GM18511 (cell line): ENCODE measurements around the gene GORASP2.
"Not testable (repeated sequence)": the region's sequence is repeated elsewhere in the genome, so short reads cannot be mapped to it uniquely, and the experiment has no call there.

Experiments
- ATAC-seq: cut with Tn5 transposase; IDR thresholded peaks from one replicate; pipeline ENCODE4 v1.9.1; 2021; ENCODE audit warnings: mild to moderate bottlenecking, moderate library complexity; ENCODE audit not compliant: unreplicated experiment

GORASP2 gene

DNA sequence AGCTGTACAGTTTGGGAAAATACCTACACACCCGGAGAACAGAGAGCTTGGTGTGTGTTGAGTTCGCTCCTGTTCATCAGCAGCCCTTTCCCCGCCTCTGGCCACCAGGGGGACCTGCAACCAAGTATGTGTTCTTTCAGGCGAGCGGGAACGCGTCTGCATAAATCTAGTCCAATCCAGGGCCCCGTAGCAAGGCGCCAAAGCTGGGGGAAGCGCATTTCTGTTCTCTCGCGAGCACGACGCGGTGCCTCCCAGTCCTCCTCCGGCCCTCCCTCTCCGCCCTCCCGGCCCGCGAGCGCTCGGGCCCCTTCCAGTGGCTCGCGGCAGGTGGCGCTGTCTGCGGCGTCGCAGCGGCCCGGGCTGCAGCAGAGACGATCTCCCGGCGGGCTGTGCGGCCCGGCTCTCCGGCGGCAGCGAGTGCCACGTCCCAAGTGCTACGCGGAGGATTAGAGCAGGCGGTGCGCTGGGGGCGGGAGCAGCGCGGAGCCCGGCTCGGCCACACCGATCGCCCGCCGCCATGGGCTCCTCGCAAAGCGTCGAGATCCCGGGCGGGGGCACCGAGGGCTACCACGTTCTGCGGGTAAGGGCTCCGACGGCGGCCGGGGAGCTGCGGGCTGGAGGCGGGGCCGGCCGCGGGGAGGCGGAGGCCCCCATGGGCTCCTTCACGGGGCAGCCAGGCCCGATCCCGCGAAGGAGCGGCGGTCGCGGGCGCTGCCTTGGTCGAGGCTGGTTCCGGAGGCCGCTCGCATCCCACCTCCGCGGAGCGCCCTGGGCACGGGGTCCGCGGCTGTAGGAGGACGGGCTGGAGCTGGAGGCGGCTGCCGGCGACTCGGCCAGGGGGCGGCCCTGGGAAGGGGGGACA, at the start of gene GORASP2:
GORASP2 (plus strand) TSS at position 430 of the 862 bp plus-strand sequence; CDS start at position 518, 88 bp downstream.
- ATAC-seq, result peak; percentile 95

DNA sequence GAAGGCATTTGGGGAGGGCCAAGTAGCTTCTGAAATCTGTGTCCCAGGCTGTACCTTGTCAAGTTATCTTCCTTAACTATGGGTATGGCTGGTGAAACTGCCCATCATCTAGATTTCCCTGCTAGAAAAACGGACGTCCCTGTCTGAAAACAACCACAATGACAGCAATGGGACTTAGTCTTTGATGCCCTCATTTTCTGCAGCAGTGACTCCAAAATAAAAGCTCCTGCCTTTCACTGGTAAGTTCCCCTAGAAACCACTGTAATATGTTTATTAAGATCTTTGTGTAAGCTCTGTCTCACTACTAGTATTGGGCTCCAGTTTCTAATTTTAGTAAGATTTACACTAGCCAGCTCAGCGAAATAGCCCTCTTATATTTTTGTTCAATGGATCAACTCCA, 47.2 kb upstream of the GORASP2 start:
- no peak for ATAC-seq

DNA sequence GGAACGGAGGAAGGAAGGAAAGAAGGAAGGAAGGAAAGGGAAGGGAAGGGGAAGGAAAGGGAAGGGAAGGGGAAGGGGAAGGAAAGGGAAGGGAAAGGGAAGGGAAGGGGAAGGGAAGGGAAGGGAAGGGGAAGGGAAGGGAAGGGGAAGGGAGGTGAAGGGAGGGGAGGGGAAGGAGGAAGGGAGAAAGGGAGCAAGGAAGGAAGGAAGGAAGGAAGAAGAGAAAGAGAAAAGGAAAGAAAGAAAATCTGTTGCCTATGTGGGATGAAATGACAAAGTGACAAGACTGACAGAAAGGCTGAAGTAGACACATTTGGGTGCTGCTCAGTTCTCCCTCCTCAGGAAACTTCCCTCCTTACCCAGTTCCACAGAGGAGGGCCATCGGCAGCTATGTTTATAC, 46.3 kb upstream of the GORASP2 start:
- ATAC-seq, result no peak

DNA sequence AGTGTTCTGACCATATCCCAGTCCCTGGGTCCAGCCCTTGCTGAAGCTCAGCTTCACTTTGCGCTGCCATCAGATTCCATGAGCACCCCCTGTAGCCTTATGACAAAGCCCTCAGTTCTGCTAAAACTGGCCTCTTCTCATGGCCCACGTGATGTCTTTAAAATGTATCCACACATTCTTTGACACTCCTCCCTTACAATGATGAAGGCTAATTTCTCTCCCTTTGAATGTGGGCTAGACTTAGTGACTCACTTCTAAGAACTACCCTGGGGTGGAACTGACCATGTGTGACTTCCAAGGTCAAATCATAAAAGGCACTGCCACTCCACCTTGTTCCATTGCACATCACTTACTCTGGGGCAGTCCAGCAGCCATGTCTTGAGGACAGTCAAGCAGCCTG, 45.4 kb upstream of the GORASP2 start:
- no peak for ATAC-seq

DNA sequence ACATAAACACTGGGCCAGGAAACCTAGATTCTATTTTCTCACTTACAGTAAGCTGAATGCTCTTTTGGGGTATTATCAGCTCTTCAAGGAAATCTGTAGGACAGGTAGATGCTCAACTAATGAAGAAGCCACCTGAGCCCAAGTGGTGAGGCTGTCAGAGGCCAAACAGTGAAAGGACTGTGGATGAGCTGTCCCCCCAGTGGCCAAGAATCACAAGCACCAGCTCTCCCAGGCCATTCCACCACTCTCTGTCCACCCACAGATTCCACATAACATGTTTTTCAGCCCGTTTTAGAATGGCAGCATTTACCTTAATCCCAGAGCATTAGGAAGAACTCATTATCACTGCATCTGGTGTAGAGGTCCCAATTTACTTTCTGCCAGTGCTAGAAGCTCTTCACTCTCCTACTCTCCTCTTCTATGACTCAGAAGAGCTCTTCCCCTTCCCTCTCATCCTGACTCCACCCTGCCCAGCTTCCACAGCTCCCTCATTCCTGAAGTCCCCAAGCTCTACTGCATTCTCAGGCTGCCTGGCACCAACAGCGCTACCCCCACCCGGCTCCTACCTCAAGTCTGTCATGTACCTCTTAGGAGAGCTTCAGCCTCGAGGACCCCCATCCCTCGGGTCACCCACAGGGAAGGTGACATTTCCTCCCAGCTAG, 43.8 kb upstream of the GORASP2 start:
- no peak for ATAC-seq

DNA sequence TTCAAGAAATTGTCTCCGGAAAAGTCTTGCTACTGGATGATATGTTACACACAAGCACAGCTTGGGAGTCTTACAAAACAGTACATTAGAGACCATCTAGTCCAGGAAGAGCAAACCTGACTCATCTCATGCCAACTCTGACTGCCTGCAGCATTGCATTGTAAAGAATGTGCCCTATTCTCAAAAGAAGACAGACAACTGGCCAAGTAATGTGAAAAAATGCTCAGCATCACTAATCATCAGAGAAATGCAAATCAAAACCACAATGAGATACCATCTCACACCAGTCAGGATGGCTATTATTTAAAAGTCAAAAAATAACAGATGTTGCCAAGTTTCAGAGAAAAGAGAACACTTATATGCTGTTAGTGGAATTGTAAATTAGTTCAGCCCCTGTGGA, 42.7 kb upstream of the GORASP2 start:
- ATAC-seq, result no peak

DNA sequence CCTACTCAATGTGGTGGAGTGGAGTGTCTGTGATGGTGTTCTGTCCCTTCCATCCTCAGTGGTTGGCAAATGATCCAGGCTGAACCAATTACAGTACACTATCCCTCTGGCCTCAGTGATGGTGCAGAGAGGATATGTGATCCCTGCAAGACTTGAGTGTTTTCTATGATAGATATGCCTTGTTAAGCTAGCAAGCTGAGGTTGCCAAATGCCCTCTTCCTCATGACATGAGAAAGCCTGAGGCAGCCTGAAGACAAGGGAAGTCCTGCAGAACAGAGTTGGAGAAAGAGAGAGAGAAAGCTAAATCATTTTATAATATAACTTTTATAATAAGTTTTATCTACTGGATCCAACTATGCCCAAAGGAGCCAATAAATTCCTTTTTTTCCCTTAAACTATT, 41.6 kb upstream of the GORASP2 start:
- no peak for ATAC-seq

DNA sequence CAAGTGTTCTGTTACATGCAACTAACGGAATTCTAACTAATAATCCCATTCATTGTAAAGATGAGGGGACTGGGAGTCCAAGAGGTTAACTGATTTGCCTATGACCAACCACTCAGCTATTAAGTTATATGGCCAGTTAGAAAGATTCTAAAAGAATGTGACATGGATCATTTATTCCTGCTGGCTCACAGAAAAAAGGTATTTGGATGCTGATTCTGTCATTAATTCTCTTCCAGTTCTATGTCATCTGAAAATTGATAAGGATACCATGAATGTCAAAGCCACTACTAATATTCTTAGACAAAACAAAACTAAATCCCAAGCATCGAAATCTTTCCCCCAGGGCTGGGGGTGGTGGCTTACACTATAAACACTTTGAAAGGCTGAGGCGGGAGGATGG, 41.2 kb upstream of the GORASP2 start:
- no peak for ATAC-seq

DNA sequence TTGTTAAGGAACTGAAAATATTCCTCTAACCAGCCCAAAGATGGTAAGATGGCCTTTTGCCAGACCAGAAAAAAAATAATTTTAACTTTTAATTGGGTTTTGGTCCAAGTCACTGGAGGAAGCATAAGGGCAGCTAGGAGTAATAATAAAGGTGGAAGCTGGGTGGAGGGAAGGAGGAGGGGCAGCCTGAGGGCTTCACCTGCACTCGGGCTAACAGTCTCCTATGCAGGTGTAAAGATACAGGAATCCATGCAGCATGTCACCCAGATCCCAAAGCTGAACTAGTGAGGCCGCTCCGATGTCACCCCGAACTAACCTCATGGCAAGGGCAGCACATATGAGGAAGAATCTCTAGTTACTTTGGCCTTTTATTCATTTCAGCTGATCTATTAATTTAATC, 37.2 kb upstream of the GORASP2 start:
- no peak for ATAC-seq

DNA sequence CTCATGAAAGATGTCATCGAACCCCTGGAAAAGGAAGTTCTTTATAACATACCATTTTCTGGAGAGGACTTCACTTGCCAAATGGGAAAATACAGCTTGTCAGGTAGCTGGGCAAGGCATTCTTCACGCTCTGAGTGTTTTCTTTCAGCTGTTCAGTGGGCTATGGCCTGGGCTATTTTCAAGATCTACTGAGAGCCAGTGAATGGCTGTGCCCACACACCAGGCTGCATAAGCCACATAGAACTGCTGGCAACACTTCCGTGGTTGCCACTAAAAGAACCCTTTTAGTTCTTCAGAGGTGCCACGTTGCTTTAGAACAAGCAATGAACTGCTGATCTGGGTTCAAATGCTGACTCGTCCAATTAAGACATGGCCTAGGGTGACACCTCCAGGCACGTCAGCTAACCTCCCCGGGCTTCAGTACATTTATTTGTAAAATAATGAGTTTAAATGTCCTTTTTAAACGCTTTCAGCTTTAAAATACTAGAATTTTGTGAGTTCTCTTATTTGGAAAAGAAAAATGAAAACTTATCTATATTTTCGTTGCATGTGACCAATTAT, 36.6 kb upstream of the GORASP2 start:
- ATAC-seq, result no peak

DNA sequence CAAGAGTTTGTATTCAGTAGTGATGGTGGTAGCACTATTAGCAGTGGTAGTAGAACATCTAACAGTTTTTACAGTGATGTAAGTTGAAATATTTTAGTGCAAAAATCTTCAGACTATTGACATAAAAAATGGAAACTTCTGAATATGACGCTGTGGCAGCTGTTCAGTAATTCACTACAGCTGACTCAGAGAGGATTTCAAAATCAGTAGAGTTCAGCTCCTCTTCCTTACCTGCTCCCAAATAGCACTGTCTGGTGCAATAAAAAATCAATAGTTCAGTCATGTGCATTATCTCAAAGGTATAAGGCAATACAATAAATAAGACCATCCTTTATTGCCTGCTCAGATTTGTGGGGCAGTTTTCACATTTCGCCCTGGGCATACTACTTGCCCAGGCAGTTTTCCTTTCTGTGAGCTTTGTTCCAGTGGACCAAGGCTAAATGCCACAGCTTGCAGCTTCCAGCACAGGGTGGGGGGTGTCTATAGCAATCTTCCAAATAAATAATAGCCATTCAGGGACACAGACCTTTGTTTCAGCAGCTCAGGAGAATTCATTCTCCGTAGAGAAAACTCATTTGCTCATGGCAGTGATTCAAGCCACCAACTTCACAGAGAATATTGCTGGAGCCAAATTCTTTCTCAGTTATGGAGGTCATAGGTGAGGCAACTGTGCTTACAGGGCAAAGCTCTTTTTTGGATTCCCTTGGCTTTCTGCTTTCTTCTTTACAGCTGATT, 33.9 kb upstream of the GORASP2 start:
- no peak for ATAC-seq

DNA sequence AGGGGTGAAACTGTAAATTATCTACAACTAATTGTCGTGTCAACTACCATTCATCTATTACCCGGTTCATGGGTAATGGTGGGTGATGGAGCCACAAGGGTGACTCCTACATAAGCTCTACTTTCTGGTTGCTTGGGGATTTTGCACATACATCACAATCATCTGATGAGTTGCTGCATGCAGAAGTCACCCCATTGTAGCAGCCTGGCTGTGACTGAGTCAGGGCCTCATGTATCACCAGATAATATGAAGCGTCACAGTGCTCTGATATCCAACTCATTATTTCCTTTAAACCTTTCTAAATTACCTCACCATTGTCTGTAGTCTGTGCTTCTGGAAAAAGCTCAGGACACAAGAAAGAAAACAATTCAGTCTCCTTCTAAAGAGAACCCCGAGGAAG, 32.4 kb upstream of the GORASP2 start:
- ATAC-seq, result no peak

DNA sequence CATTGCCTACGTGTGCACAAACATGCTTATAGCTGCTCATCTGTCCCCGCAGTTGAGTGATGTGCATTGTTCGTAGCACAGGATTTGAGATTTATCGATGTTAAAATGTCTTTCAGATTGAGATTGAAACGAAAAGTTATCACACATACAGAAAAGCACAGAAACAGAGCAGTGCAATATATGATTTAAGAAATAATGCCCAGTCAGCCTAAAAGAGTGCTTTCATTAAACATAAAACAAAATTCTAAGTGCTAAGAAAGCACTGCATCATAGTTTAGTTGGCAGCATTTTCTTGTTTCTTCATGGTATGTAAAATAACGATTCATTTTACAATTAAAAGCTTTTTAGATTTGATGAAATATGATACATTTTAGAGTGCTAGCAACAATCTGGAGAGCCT, 31.9 kb upstream of the GORASP2 start:
- ATAC-seq, result no peak

DNA sequence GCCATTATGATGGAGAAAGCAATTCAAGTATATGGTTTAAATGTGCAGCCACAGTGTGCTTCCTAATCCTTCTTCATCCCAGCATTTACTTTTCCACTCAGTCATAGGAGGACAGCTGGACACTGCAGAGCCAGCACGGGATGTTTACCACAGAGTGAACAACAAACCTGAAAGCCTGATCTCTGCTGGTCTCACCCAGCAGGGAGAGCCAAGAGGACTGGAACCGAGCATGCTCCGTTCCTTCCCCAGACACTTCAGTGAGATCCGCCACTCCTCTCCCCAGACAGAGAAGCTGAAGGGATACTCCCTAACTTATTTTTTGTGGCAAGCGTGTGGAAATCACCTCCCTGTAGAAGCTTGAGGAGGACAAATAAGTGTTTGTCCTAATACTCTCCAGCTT, 23.2 kb upstream of the GORASP2 start:
- ATAC-seq, result no peak

DNA sequence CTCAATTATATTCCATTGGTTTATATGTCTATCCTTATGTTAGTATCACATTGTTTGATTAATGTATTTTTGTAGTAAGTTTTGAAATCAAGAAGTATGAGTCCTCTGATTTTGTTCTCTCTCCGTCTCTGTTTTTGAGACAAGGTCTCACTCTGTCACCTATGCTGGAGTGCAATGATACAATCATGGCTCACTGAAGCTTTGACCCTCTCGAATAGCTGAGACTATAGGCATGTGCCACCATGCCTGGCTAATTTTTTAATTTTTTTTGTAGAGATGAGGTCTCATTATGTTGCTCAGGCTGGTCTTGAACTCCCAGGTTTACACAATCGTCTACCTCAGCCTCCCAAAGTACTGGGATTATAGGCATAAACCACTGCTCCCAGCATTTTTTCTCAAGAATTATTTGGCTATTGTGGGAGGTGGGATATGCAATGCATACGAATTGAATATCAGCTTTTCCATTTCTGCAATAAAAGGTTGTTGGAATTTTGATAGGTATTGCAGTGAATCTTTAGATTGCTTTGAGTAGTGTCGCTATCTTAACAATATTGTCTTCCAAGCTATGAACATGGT, 17.7 kb upstream of the GORASP2 start:
- no peak for ATAC-seq

DNA sequence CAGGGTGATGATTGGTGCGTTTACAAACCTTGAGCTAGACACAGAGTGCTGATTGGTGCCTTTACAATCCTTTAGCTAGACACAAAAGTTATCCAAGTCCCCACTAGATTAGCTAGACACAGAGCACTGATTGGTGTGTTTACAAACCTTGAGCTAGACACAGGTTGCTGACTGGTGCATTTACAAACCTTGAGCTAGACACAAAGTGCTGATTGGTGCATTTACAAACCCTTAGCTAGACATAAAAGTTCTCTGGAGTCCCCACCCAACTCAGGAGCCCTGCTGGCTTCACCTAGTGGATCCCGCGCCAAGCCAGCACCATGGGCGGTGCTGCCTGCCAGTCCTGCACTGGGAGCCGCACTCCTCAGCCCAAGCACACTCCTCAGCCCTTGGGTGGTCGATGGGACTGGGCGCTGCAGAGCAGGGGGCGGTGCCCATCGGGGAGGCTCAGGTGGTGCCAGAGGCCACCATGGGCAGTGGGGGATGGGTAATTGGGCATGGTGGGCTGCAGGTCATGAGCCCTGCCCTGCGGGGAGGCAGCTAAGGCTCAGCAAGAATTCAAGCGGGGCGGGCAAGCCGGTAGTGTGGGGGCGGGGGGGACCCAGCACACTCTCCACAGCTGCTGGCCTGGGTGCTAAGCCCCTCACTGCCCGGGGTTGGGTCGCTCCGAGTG, 13.9 kb upstream of the GORASP2 start:
- ATAC-seq, result not testable (repeated sequence)

DNA sequence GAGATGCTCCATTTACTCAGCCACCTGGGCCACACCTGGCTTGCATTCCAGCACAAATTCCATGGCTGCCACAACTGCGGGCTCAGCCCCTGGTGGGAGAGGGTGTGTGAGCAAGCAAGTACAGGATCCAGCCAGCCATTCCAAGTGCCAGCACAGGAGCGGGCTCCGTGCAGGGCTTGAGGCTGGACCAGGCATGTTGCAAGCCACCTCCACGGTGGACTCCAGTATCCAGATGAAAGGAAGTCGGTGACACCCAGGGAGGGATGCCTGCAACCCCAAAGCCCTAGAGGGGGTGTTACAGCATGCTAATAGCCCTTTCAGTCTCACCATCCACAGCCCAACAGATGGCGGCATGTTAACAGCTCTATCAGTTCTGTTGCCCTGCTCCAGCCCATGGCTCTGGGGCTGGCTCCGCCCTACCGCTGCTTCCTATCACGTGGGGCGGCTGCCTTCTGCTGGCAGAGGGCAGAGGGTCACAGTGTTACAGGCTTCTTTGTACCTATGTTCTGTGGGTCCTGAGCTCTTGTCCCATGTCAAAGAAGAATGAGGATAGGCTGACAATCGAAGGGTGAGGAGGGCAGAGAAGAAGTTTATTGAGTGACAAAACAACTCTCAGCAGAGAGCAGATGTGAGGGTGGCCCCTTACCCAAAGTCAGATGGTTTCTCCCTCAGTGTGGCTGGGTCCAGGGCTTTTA, 11.7 kb upstream of the GORASP2 start:
- no peak for ATAC-seq

DNA sequence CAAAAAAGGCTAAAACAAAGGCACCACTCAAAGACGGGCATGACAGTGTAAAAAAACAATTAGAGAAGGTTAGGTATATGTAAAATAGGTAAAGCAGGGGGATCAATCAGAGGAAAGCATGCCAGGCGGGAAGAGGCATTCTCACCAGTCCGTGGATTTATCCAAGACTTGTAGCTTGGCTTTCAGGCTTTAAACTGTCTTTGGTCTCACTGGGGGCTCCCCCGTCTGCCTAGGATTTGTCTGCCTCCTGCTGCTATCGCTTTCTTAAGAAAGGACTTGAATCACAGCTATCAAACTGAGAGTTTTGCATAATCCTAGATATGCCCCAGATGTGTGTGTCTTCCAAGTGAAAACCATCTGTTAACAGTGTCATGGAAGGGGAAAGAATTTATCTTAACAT, 11.1 kb upstream of the GORASP2 start:
- ATAC-seq, result no peak

DNA sequence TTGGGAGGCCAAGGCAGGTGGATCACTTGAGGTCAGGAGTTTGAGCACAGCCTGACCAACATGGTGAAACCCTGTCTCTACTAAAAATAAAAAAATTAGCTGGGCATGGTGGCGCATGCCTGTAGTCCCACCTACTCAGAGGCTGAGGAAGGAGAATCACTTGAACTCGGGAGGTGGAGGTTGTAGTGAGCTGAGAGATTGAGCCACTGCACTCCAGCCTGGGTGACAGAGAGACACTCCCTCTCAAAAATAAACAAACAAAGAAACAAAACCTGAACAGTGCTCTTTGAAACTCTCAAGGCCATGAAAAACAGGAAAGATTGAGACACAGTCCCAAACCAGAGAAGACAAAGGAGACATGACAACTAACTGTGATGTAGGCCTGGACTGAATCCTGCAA, 7.2 kb upstream of the GORASP2 start:
- ATAC-seq, result not testable (repeated sequence)
